Neural crest cell (in vitro differentiated cells): ENCODE data around the gene COPS8. TPM values are rescaled to one million over a fixed set of nuclear protein-coding genes. Genes with fewer than 3 reads are reported as not detected.

Experiments
- DNase-seq: peaks from one replicate; pipeline ENCODE4 v3.0.0; 2021; ENCODE audit warnings: low read depth, mixed read lengths, low spot score
- H3K27ac Mint-ChIP-seq: one replicate; pipeline ENCODE4 v1.8.0; 2021; ENCODE audit warnings: mild to moderate bottlenecking, mixed read lengths; ENCODE audit not compliant: unreplicated experiment
- H3K27me3 Mint-ChIP-seq: 2 replicates; pipeline ENCODE4 v1.8.0; 2021; ENCODE audit warnings: low read depth, mild to moderate bottlenecking, mixed read lengths
- H3K36me3 Mint-ChIP-seq: 2 replicates; pipeline ENCODE4 v1.8.0; 2021; ENCODE audit warnings: low read depth, mild to moderate bottlenecking, mixed read lengths
- H3K4me1 Mint-ChIP-seq: 2 replicates; pipeline ENCODE4 v1.8.0; 2021; ENCODE audit warnings: mixed read lengths
- H3K4me3 Mint-ChIP-seq: one replicate; pipeline ENCODE4 v1.8.0; 2021; ENCODE audit warnings: mild to moderate bottlenecking, mixed read lengths
- H3K9me3 Mint-ChIP-seq: 2 replicates; pipeline ENCODE4 v1.8.0; 2021; ENCODE audit warnings: mixed read lengths
- total RNA-seq: library from RNA; stranded (reverse); gene quantifications from 2 replicates; pipeline ENCODE4 v1.2.1, GENCODE V29; 2021
- TF ChIP-seq, protein P1 (sequence below): fragments of 200-600 bp; sonication (generic); conservative IDR thresholded peaks from 2 replicates; pipeline ENCODE4 v1.5.0; 2021; ENCODE audit warnings: antibody characterized with exemption, mild to moderate bottlenecking

The COPS8 gene
- total RNA-seq, 1 donor from 2014 or later = 79.9 TPM

DNA sequence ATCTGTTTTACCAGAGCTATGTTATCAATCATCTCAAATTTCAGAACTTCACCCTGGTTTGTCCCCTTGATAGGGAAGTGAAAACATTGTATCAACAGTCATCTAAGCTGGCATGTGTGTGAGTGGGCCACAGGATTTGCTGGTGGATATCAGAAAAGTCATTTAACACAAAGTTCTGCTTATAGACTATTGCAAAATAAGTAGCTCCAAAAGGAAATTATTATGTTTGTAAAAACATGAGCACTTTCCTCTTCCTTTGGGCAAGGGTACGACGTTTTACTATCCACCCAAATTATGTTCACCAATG, 20.7 kb upstream of the COPS8 start:
- H3K9me3 Mint-ChIP-seq = no peaks in the 10 kb centered on the region
- H3K36me3 Mint-ChIP-seq = no peaks in the 10 kb centered on the region
- TF ChIP-seq, protein P1, sequence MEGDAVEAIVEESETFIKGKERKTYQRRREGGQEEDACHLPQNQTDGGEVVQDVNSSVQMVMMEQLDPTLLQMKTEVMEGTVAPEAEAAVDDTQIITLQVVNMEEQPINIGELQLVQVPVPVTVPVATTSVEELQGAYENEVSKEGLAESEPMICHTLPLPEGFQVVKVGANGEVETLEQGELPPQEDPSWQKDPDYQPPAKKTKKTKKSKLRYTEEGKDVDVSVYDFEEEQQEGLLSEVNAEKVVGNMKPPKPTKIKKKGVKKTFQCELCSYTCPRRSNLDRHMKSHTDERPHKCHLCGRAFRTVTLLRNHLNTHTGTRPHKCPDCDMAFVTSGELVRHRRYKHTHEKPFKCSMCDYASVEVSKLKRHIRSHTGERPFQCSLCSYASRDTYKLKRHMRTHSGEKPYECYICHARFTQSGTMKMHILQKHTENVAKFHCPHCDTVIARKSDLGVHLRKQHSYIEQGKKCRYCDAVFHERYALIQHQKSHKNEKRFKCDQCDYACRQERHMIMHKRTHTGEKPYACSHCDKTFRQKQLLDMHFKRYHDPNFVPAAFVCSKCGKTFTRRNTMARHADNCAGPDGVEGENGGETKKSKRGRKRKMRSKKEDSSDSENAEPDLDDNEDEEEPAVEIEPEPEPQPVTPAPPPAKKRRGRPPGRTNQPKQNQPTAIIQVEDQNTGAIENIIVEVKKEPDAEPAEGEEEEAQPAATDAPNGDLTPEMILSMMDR = no peak
- H3K4me3 Mint-ChIP-seq = no peak overlapping the region
- no peak overlapping the region for H3K27ac Mint-ChIP-seq
- no peaks in the 10 kb centered on the region for H3K27me3 Mint-ChIP-seq
- H3K4me1 Mint-ChIP-seq = peaks cover 9% of the 10 kb centered on the region
- no peak for DNase-seq

DNA sequence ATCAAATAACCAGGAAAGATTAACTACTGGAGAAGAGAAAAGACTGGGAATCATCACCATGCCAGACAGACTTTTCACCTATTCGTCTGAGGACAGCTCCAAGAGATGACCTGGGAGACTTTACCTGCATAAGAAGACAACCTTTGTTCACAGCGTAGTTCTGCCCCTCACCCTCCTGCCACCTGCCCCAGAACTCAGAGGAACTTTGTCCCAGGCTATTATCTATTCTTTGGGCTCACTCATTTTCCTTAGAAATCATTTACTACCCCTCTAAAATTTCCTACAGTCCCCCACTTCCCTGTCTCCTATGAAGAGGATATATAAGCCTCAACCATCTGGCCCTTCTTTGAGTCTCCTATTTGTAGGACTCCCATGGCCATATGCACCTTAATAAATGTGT, 19.3 kb upstream of the COPS8 start:
- Mint-ChIP-seq H3K4me1 (no peaks in the 10 kb centered on the region), H3K27me3 (no peaks in the 10 kb centered on the region), H3K4me3 (no peak overlapping the region), H3K9me3 (no peaks in the 10 kb centered on the region), H3K27ac (no peak overlapping the region), H3K36me3 (no peaks in the 10 kb centered on the region)
- no peak for DNase-seq
- TF ChIP-seq, protein P1 = no peak

DNA sequence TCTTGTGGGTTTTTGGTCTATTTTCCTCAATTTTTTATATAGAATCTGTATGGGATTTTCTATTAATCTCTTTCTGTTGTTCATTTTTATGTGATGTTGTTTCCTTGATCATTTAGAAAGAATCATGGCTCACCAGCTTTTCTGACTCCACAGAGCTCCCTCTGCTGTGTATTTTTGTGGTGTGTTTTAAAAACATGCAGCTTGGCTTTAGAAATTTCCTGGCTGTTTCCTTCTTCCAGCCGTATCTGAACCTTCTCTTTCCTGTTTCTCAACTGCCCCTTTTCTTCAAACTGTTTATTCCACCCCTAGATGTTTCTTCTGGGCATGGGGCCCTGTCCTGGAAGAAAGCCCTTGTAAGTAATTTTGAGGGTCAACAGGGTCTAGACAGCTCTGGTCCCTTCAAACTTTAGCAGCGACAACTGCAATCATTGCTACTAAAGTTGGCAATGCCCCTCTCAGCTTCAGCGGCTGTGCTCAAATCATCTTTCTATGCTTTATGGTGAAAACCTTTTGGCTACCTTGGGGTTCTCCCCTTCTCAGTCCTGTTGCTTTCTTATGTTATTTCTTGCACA, 17.6 kb upstream of the COPS8 start:
- TF ChIP-seq, protein P1 = no peak
- no peaks in the 10 kb centered on the region for H3K36me3 Mint-ChIP-seq
- peak overlapping the region; percentile 15 for H3K27ac Mint-ChIP-seq
- H3K4me1 Mint-ChIP-seq = no peaks in the 10 kb centered on the region
- H3K4me3 Mint-ChIP-seq = no peak overlapping the region
- no peak for DNase-seq
- no peaks in the 10 kb centered on the region for H3K27me3 Mint-ChIP-seq
- H3K9me3 Mint-ChIP-seq = no peaks in the 10 kb centered on the region

DNA sequence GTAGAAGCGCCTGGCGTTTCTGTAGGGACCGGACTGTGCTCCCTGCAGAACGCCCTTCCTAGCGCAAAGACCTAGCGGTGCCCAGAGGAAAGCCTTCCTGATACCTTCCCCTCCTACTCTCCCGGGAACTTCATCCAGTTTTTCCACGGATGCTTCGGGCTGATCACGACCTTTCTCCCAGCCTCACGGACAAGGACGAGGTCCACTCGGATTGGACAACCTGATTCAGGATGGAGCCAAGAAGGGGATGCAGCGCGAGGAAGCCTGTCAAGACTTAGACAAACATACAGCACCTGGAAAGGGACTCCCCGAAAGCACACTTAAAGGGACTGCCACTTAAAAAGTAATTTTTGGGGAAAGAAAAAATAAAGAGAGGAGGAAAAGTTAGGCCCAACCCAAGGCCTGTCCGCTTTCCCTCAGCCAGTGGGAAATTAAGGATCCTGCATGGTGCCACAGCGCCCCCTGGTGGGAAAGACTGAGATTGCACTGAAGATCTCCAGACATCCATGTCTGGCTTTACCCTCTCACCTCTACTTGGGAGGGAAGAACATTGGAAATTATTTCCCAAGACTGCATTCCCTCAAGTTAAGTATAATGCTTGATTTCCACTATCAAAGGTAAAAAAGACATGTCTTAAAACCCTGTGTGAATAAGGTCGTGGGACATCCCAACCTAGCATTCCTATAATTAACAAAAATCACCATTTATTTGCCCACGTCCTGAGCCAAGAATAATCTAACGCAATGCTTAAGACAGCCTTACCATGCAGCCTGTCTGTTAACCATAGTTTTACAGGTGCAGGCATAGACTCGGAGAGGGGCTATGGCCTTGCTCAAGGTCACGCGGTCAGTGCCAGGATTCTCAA, 13.4 kb upstream of the COPS8 start:
- peak; percentile 92 for DNase-seq
- no peaks in the 10 kb centered on the region for H3K4me1 Mint-ChIP-seq
- H3K4me3 Mint-ChIP-seq = no peak overlapping the region
- TF ChIP-seq, protein P1 = peak; percentile 95
- H3K27me3 Mint-ChIP-seq = no peaks in the 10 kb centered on the region
- no peaks in the 10 kb centered on the region for H3K9me3 Mint-ChIP-seq
- peak overlapping the region; percentile 47 for H3K27ac Mint-ChIP-seq
- no peaks in the 10 kb centered on the region for H3K36me3 Mint-ChIP-seq

DNA sequence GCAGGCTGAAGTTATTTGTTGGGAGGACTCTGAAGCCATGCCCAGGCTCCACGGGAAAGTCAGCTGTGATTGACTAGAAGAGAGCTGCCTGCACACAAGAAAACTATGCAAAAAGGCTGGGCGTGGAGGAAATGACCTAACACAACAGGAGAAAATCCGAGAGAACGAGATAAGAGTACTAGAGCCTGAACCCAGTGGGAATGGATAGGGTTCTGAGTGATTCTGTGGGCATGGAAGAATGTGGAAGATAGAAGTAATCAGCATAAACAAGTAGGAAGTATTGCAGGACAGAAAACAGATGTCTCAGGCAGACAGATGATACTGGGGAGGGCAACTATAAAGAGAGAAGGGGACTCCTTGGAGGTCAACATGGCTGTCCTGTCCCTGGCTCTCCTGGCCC, 12.1 kb upstream of the COPS8 start:
- Mint-ChIP-seq H3K36me3 (no peaks in the 10 kb centered on the region), H3K4me3 (no peak overlapping the region), H3K27ac (no peak overlapping the region), H3K27me3 (no peaks in the 10 kb centered on the region), H3K9me3 (no peaks in the 10 kb centered on the region), H3K4me1 (no peaks in the 10 kb centered on the region)
- TF ChIP-seq, protein P1 = no peak
- no peak for DNase-seq
